ENCODE data around the gene BORCS6. TPM values are rescaled to one million over a fixed set of nuclear protein-coding genes. Genes with fewer than 3 reads are reported as not detected.
A peak's percentile ranks its signal among the peaks of the same experiment; 100 is the strongest.

The BORCS6 gene
- total RNA-seq, 1 experiment from 2014 or later: 6.4 TPM

GRCh38 chr17:8189041-8189710 is 804 bp downstream of the BORCS6 start:
- Histone ChIP-seq H3K4me1 (ENCODE audit: control insufficient read depth in 1 of 2, insufficient read depth in 2 of 2, low read length in 2 of 2) (peaks cover 32 to 67% of the 10 kb centered on the region in 2 experiments), H4K20me1 (ENCODE audit: insufficient read depth) (no peaks in the 10 kb centered on the region), H3K9ac (ENCODE audit: low read length) (peak overlapping the region; percentile 87), H2AFZ (ENCODE audit: low read depth, low read length, poor library complexity, severe bottlenecking) (no peak overlapping the region), H3K4me2 (ENCODE audit: low read length) (peak overlapping the region; percentile 94), H3K27ac (ENCODE audit: low read depth, low read length) (peak overlapping the region; percentile 89), H3K4me3 (replicated peaks in 1 of 2; ENCODE audit: low read depth in 1 of 2, low read length in 2 of 2) (peak overlapping the region; percentile 75 to 83), H3K27me3 (ENCODE audit: insufficient read depth, low read length) (no peaks in the 10 kb centered on the region), H3K79me2 (ENCODE audit: insufficient read depth, low read length) (peaks cover 14% of the 10 kb centered on the region; the same call in 1 of the 2 replicates), H3K9me2 (ENCODE audit: insufficient read depth) (no peaks in the 10 kb centered on the region), H3K36me3 (ENCODE audit: control insufficient read depth in 1 of 2, insufficient read depth in 2 of 2, low read length in 2 of 2) (no peaks in the 10 kb centered on the region), H3K9me3 (ENCODE audit: control insufficient read depth in 1 of 2, insufficient read depth in 1 of 2, low read depth in 1 of 2, low read length in 2 of 2) (no peaks in the 10 kb centered on the region)
- no TSS peak for BruUV-seq (replicated peaks)
- TF ChIP-seq EGR1 (IDR thresholded peaks at IDR 0.05; ENCODE audit: low read depth): peak; percentile 57; the same call in 1 of the 2 replicates
- TF ChIP-seq YY1 (IDR thresholded peaks at IDR 0.05; ENCODE audit: extremely low read depth, insufficient replicate concordance, low read depth, low read length): no peak
- intact Hi-C loops (cut with micrococcal nuclease): loop anchor here (5.0 kb wide), 1 partner anchor 52 kb away; no protein-coding TSS in a partner anchor
- ATAC-seq: no peak
- RAD21 ChIA-PET (ENCODE audit: low non-redundant PET in 1 of 2, low total read pairs in 2 of 2, uncharacterized antibody in 2 of 2, unreplicated experiment in 2 of 2): interaction anchor here in 1 of 2 experiments (0.6 kb wide), 1 partner anchor 30 kb away, joined by 9 read pairs; no protein-coding TSS in a partner anchor
- CTCF ChIA-PET: interaction anchor here (1.2 to 1.9 kb wide), 3 partner anchors 23 to 112 kb away, joined by 4 to 6 read pairs (median 4); no protein-coding TSS in a partner anchor
- DNase-seq (ENCODE audit: low read depth, low spot score): no peak
- POLR2A ChIA-PET: interaction anchor here (1.4 to 6.9 kb wide), 7 partner anchors 8 to 59 kb away, joined by 4 to 63 read pairs (median 21); partner anchors contain the start of genes AURKB, CTC1 and PFAS

GRCh38 chr17:8188263-8188839 is 1.6 kb downstream of the BORCS6 start:
- H3K79me2 ChIP-seq (ENCODE audit: insufficient read depth, low read length): peaks cover 14% of the 10 kb centered on the region; the same call in 1 of the 2 replicates
- no peaks in the 10 kb centered on the region for H3K9me2 ChIP-seq (ENCODE audit: insufficient read depth)
- no peaks in the 10 kb centered on the region for H4K20me1 ChIP-seq (ENCODE audit: insufficient read depth)
- BruUV-seq (replicated peaks): no TSS peak
- peaks cover 32 to 66% of the 10 kb centered on the region in 2 experiments for H3K4me1 ChIP-seq (ENCODE audit: control insufficient read depth in 1 of 2, insufficient read depth in 2 of 2, low read length in 2 of 2)
- peak overlapping the region; percentile 87 for H3K9ac ChIP-seq (ENCODE audit: low read length)
- peak overlapping the region; percentile 89 for H3K27ac ChIP-seq (ENCODE audit: low read depth, low read length)
- peak overlapping the region; percentile 75 to 83 for H3K4me3 ChIP-seq (replicated peaks in 1 of 2; ENCODE audit: low read depth in 1 of 2, low read length in 2 of 2)
- no peaks in the 10 kb centered on the region for H3K27me3 ChIP-seq (ENCODE audit: insufficient read depth, low read length)
- POLR2A ChIA-PET: interaction anchor here (1.4 to 6.9 kb wide), 5 partner anchors 8 to 60 kb away, joined by 4 to 63 read pairs (median 21); partner anchors contain the start of genes AURKB, CTC1 and PFAS
- intact Hi-C loops (cut with micrococcal nuclease): loop anchor here (5.0 kb wide), 1 partner anchor 51 kb away; no protein-coding TSS in a partner anchor
- H3K9me3 ChIP-seq (ENCODE audit: control insufficient read depth in 1 of 2, insufficient read depth in 1 of 2, low read depth in 1 of 2, low read length in 2 of 2): no peaks in the 10 kb centered on the region
- no peak overlapping the region for H2AFZ ChIP-seq (ENCODE audit: low read depth, low read length, poor library complexity, severe bottlenecking)
- RAD21 ChIA-PET (ENCODE audit: low non-redundant PET in 1 of 2, low total read pairs in 2 of 2, uncharacterized antibody in 2 of 2, unreplicated experiment in 2 of 2): interaction anchor here (1.0 to 1.1 kb wide), 2 partner anchors 35 to 107 kb away, joined by 3 read pairs; no protein-coding TSS in a partner anchor
- CTCF ChIA-PET: interaction anchor here (1.0 to 1.2 kb wide), 2 partner anchors 24 to 109 kb away, joined by 3 to 4 read pairs; no protein-coding TSS in a partner anchor
- no peak for DNase-seq (ENCODE audit: low read depth, low spot score)
- no peak for ATAC-seq
- H3K36me3 ChIP-seq (ENCODE audit: control insufficient read depth in 1 of 2, insufficient read depth in 2 of 2, low read length in 2 of 2): no peaks in the 10 kb centered on the region
- peak overlapping the region; percentile 94 for H3K4me2 ChIP-seq (ENCODE audit: low read length)
- TF ChIP-seq FOSL1 (IDR thresholded peaks at IDR 0.05; ENCODE audit: low read depth) (no peak), TCF7L2 (IDR thresholded peaks at IDR 0.05; ENCODE audit: borderline replicate concordance, extremely low read depth, insufficient read depth, insufficient read length) (no peak), YY1 (IDR thresholded peaks at IDR 0.05; ENCODE audit: extremely low read depth, insufficient replicate concordance, low read depth, low read length) (no peak), EZH2 (IDR thresholded peaks at IDR 0.05) (no peak), EGR1 (IDR thresholded peaks at IDR 0.05; ENCODE audit: low read depth) (no peak), MAX (IDR thresholded peaks at IDR 0.05) (no peak), EZH2phosphoT487 (IDR thresholded peaks at IDR 0.05; ENCODE audit: borderline replicate concordance) (no peak), ZBTB33 (IDR thresholded peaks at IDR 0.05; ENCODE audit: extremely low read depth, insufficient replicate concordance, low read length) (no peak), POLR2AphosphoS5 (IDR thresholded peaks at IDR 0.05; ENCODE audit: low read depth, low read length) (no peak), SP1 (IDR thresholded peaks at IDR 0.05; ENCODE audit: low read depth) (no peak), ZNF274 (IDR thresholded peaks at IDR 0.05; ENCODE audit: low read depth, low read length) (no peak)
